OCI-LY7 (cell line): ENCODE measurements around the gene LONP2. TPM values are rescaled to one million over a fixed set of nuclear protein-coding genes. Genes with fewer than 3 reads are reported as not detected.
"Not testable (repeated sequence)": the region's sequence is repeated elsewhere in the genome, so short reads cannot be mapped to it uniquely, and the experiment has no call there.

ENCODE experiments used
- BruUV-seq: library from RNA; stranded (reverse); fragments of 400-500 nt; replicated peaks from 2 replicates; lab custom pipeline; 2021; lab: Mats Ljungman, UMichigan
- CTCF ChIA-PET: fragments of 300-600 bp; sonication (Branson Sonifier 250); formaldehyde crosslinking; loops from one replicate; lab custom pipeline; 2022; ENCODE audit warnings: antibody characterized with exemption; ENCODE audit not compliant: unreplicated experiment; lab: Charles Lee
- POLR2A ChIA-PET: fragments of 300-600 bp; sonication (Branson Sonifier 250); formaldehyde crosslinking; loops from one replicate; lab custom pipeline; 2022; ENCODE audit warnings: antibody characterized with exemption; lab: Charles Lee
- DNase-seq: peaks from one replicate; pipeline ENCODE4 v3.0.0-alpha.2; 2015; ENCODE audit warnings: low spot score
- H2AFZ ChIP-seq: fragments of 200-600 bp; sonication (generic), shearing (Covaris generic); 2 replicates; pipeline ENCODE4 v1.6.1; 2014; ENCODE audit warnings: mild to moderate bottlenecking, antibody characterized with exemption, low read length, moderate library complexity
- H3K27ac ChIP-seq: fragments of 200-600 bp; sonication (generic); 2 replicates; pipeline ENCODE4 v1.5.1; 2014; ENCODE audit warnings: mixed run types, low read depth, mild to moderate bottlenecking, moderate library complexity, low read length, inconsistent platforms; ENCODE audit not compliant: poor library complexity, severe bottlenecking
- H3K36me3 ChIP-seq: fragments of 200-600 bp; sonication (generic); 2 replicates; pipeline ENCODE4 v1.6.1; 2014; ENCODE audit warnings: mild to moderate bottlenecking, antibody characterized with exemption, low read length, moderate library complexity, mixed read lengths; ENCODE audit not compliant: insufficient read depth
- H3K4me1 ChIP-seq: fragments of 200-600 bp; sonication (generic); 2 replicates; pipeline ENCODE4 v1.5.1; 2014; ENCODE audit warnings: mild to moderate bottlenecking, low read length; ENCODE audit not compliant: insufficient read depth, poor library complexity, severe bottlenecking
- H3K4me2 ChIP-seq: fragments of 200-600 bp; sonication (generic); 2 replicates; pipeline ENCODE4 v1.6.1; 2014; ENCODE audit warnings: mild to moderate bottlenecking, low read length
- H3K4me3 ChIP-seq: fragments of 200-600 bp; sonication (generic); 2 replicates; pipeline ENCODE4 v1.5.1; 2014; ENCODE audit warnings: mild to moderate bottlenecking, low read depth, low read length; ENCODE audit not compliant: poor library complexity, severe bottlenecking
- H3K79me2 ChIP-seq: fragments of 200-600 bp; sonication (generic); 2 replicates; pipeline ENCODE4 v1.6.1; 2016; ENCODE audit warnings: low read depth, mild to moderate bottlenecking, low read length, moderate library complexity, mixed read lengths; ENCODE audit not compliant: insufficient read depth
- H3K9me2 ChIP-seq: fragments of 200-600 bp; sonication (generic); 2 replicates; pipeline ENCODE4 v1.6.1; 2016; ENCODE audit warnings: mild to moderate bottlenecking, low read length, mixed read lengths; ENCODE audit not compliant: insufficient read depth
- H3K9me3 ChIP-seq: fragments of 200-600 bp; sonication (generic); 2 replicates; pipeline ENCODE4 v1.6.1; 2014; ENCODE audit warnings: mild to moderate bottlenecking, mixed run types, low read length, mixed read lengths
- H4K20me1 ChIP-seq: fragments of 200-600 bp; sonication (generic); 2 replicates; pipeline ENCODE4 v1.6.1; 2014; ENCODE audit warnings: mild to moderate bottlenecking, antibody characterized with exemption, low read length, moderate library complexity, mixed read lengths; ENCODE audit not compliant: insufficient read depth
- EZH2phosphoT487 ChIP-seq: fragments of 200-600 bp; sonication (generic); IDR thresholded peaks from 2 replicates; pipeline ENCODE4 v1.6.1; 2018; ENCODE audit warnings: low read depth, borderline replicate concordance, mild to moderate bottlenecking, mixed run types, antibody characterized with exemption, low read length, moderate library complexity, mixed read lengths
- intact Hi-C: fragments of 100-400 bp; cut with micrococcal nuclease; formaldehyde crosslinking; loops from one replicate; pipeline ENCODE4 v1.10.0; 2022; ENCODE audit not compliant: unreplicated experiment
- total RNA-seq, 2 experiments: library from RNA; depleted of rRNA in 1 of 2; stranded (reverse); fragments of >200 nt in 1 of 2; shearing (Covaris generic) in 1 of 2; gene quantifications; 2 replicates each; pipeline ENCODE4 v1.2.3, GENCODE V29; 2014 to 2022
- TF ChIP-seq, protein P1 (sequence below): fragments of 200-600 bp; sonication (generic); conservative IDR thresholded peaks from 2 replicates; pipeline ENCODE4 v1.5.1; 2014; ENCODE audit warnings: mild to moderate bottlenecking, antibody characterized with exemption, low read length, moderate library complexity, mixed read lengths

Gene LONP2
- total RNA-seq, 2 experiments from 2014 or later, result 13.0 to 23.3 TPM

DNA sequence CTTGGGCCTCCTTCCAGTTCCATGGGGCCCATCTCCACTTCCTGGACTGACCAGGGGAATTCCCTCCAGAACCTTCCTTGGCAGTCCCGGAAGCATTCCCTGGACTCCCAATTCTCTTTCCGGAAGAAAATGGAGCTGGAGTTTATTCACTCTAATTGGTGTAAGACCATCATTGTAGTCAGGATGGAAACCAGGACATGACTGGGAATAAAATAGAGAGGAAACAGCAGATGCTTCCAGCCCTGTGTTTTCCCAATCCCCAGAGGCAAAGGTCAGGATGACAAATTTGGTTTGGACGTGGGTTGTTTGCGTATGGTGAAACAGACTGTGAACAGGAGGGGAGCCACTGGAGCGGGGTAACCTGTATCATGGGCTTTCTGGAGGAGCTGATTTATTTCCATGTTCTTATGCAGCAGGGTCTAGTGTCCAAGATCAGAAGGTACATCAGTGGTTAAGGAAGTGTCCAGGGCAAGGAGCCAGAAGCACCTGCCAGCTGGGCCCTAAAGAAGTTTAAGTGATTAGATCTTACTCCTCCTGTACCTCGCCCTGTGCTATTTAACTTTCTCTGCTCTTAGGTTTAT, 8.5 kb upstream of the LONP2 start:
- Histone ChIP-seq H3K4me3 (no peak overlapping the region), H3K79me2 (no peaks in the 10 kb centered on the region), H2AFZ (no peak overlapping the region), H3K4me1 (no peaks in the 10 kb centered on the region), H4K20me1 (no peaks in the 10 kb centered on the region), H3K4me2 (no peak overlapping the region), H3K27ac (no peak overlapping the region), H3K36me3 (no peaks in the 10 kb centered on the region), H3K9me2 (no peaks in the 10 kb centered on the region), H3K9me3 (0 out of 2 replicates have a peak, but pooled peaks cover 4% of the 10 kb centered on the region)
- POLR2A ChIA-PET, result interaction anchor here (0.6 kb wide), 1 partner anchor 1567 kb away, joined by 4 read pairs; no protein-coding TSS in a partner anchor
- DNase-seq, result no peak
- TF ChIP-seq, protein P1, sequence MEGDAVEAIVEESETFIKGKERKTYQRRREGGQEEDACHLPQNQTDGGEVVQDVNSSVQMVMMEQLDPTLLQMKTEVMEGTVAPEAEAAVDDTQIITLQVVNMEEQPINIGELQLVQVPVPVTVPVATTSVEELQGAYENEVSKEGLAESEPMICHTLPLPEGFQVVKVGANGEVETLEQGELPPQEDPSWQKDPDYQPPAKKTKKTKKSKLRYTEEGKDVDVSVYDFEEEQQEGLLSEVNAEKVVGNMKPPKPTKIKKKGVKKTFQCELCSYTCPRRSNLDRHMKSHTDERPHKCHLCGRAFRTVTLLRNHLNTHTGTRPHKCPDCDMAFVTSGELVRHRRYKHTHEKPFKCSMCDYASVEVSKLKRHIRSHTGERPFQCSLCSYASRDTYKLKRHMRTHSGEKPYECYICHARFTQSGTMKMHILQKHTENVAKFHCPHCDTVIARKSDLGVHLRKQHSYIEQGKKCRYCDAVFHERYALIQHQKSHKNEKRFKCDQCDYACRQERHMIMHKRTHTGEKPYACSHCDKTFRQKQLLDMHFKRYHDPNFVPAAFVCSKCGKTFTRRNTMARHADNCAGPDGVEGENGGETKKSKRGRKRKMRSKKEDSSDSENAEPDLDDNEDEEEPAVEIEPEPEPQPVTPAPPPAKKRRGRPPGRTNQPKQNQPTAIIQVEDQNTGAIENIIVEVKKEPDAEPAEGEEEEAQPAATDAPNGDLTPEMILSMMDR, result no peak
- no peak for TF ChIP-seq EZH2phosphoT487
- CTCF ChIA-PET, result no interaction called here
- intact Hi-C loops, result loop anchor here (10.0 kb wide), 1 partner anchor 289 kb away; no protein-coding TSS in a partner anchor
- no TSS peak for BruUV-seq

DNA sequence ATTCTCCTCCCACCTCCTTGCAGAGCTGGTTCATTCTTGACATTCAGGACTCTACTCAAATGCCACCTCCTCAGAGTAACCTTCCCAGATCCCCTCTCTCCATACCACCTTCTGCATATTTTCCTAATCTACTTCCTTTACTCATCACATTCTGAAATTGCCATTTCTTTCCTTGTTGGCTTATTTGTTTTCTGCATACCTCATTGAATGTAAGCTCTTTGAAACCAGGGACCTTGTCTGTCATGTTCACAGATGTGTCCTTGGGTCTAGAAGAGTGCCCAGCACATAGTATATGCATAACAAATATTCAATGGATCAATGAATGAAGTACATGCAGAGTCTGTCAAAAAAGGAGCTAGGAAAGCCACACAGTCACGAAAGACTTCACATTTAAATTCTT, 7.8 kb upstream of the LONP2 start:
- ChIA-PET POLR2A (interaction anchor here (0.6 to 1.0 kb wide), 2 partner anchors 12 to 1568 kb away, joined by 4 to 8 read pairs; no protein-coding TSS in a partner anchor), CTCF (no interaction called here)
- no TSS peak for BruUV-seq
- TF ChIP-seq, protein P1, result no peak
- no peak for TF ChIP-seq EZH2phosphoT487
- H3K9me2 ChIP-seq, result no peaks in the 10 kb centered on the region
- no peak overlapping the region for H2AFZ ChIP-seq
- no peaks in the 10 kb centered on the region for H4K20me1 ChIP-seq
- H3K4me3 ChIP-seq, result no peak overlapping the region
- no peaks in the 10 kb centered on the region for H3K79me2 ChIP-seq
- 0 out of 2 replicates have a peak, but pooled peaks cover 4% of the 10 kb centered on the region for H3K9me3 ChIP-seq
- intact Hi-C loops, result loop anchor here (10.0 kb wide), 1 partner anchor 289 kb away; no protein-coding TSS in a partner anchor
- H3K4me1 ChIP-seq, result no peaks in the 10 kb centered on the region
- no peak overlapping the region for H3K27ac ChIP-seq
- H3K4me2 ChIP-seq, result no peak overlapping the region
- DNase-seq, result no peak
- H3K36me3 ChIP-seq, result no peaks in the 10 kb centered on the region

DNA sequence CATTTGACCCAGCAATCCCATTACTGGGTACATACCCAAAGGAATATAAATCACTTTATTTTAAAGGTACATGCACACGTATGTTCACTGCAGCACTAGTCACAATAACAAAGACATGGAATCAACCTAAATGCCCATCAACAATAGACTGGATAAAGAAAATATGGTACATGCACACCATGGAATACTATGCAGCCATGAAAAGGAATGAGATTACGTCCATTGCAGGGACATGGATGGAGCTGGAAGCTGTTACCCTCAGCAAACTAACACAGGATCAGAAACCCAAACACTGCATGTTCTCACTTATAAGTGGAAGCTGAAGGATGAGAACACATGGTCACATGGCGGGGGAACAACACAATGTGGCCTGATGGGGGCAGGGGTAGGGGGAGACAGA, 4.0 kb upstream of the LONP2 start:
- H3K9me3 ChIP-seq, H3K4me2 ChIP-seq, H3K9me2 ChIP-seq, H3K4me1 ChIP-seq, H3K79me2 ChIP-seq, H3K36me3 ChIP-seq, DNase-seq, H4K20me1 ChIP-seq, intact Hi-C loops, CTCF ChIA-PET, BruUV-seq, H3K4me3 ChIP-seq, H3K27ac ChIP-seq, H2AFZ ChIP-seq: not testable (repeated sequence)
- POLR2A ChIA-PET, result interaction anchor here (0.7 kb wide), 1 partner anchor 16 kb away, joined by 6 read pairs; no protein-coding TSS in a partner anchor
